H7 (cell line): ENCODE data around the gene SLC5A6. TPM values are rescaled to one million over a fixed set of nuclear protein-coding genes. Genes with fewer than 3 reads are reported as not detected.
"Not testable (repeated sequence)": the region's sequence is repeated elsewhere in the genome, so short reads cannot be mapped to it uniquely, and the experiment has no call there.

ENCODE experiments used
- DNase-seq: peaks from one replicate; pipeline ENCODE4 v3.0.0; 2012
- H3K27me3 ChIP-seq: 2 replicates; pipeline ENCODE4 v1.6.0; 2011; ENCODE audit warnings: mild to moderate bottlenecking, low read length; ENCODE audit not compliant: control insufficient read depth, insufficient read depth
- H3K36me3 ChIP-seq: replicated peaks from 2 replicates; pipeline ENCODE4 v1.5.1; 2011; ENCODE audit warnings: low read length; ENCODE audit not compliant: control insufficient read depth, insufficient read depth
- H3K4me3 ChIP-seq: 2 replicates; pipeline ENCODE4 v1.5.1; 2011; ENCODE audit warnings: low read depth, mild to moderate bottlenecking, control low read depth, low read length, moderate library complexity; ENCODE audit not compliant: insufficient read depth
- total RNA-seq: library from RNA; depleted of rRNA; stranded (reverse); fragments of >200 nt; shearing (Covaris generic); gene quantifications from 2 replicates; pipeline ENCODE4 v1.2.3, GENCODE V29; 2014

Gene SLC5A6
- total RNA-seq, 1 experiment from 2014 or later: 120 TPM

DNA sequence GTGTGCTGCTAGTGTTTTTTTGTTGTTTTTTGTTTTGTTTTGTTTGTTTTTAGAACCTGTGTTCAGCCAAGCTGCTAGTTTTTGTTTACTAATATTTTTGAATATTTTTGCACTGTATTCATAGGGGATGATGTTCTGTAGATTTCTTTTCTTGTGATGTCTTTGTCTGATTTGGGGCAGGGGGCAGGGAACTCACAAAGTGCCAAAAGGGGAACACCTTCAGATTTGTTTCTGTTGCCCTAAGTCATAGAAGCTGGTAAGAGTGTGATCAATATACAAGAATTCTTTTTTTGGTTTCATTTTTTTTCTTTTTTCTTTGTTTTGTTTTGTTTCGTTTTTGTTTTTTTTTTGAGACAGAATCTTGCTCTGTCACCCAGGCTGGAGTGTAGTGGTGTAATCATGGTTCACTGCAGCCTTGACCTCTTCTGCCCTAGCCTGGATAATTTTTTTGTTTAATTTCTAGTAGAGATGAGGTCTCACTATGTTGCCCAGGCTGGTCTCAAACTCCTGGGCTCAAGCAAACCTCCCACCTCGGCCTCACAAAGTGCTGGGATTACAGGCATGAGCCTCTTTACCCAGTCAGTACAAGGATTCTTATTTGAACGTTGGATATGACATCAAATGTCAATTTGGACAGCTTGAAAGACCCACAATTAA, 32.6 kb downstream of the SLC5A6 start:
- Histone ChIP-seq H3K4me3 (no peak overlapping the region), H3K36me3 (no peaks in the 10 kb centered on the region), H3K27me3 (no peaks in the 10 kb centered on the region)
- no peak for DNase-seq

GRCh38 chr2:27178469-27178868, 33.6 kb downstream of the SLC5A6 start:
- no peak for DNase-seq
- H3K36me3 ChIP-seq: no peaks in the 10 kb centered on the region
- H3K27me3 ChIP-seq: no peaks in the 10 kb centered on the region
- no peak overlapping the region for H3K4me3 ChIP-seq

GRCh38 chr2:27177441-27178351, 34.4 kb downstream of the SLC5A6 start:
- no peak for DNase-seq
- H3K4me3 ChIP-seq: no peak overlapping the region
- no peaks in the 10 kb centered on the region for H3K36me3 ChIP-seq
- no peaks in the 10 kb centered on the region for H3K27me3 ChIP-seq

GRCh38 chr2:27175781-27176180, 36.3 kb downstream of the SLC5A6 start:
- H3K27me3 ChIP-seq, H3K36me3 ChIP-seq, DNase-seq, H3K4me3 ChIP-seq: not testable (repeated sequence)

- no peak for DNase-seq
- H3K36me3 ChIP-seq: no peaks in the 10 kb centered on the region
- H3K27me3 ChIP-seq: no peaks in the 10 kb centered on the region; the same call in 1 of the 2 replicates
- H3K4me3 ChIP-seq: no peak overlapping the region
These were observed 36.7 kb downstream of the SLC5A6 start for GRCh38 chr2:27175330-27175729.

DNA sequence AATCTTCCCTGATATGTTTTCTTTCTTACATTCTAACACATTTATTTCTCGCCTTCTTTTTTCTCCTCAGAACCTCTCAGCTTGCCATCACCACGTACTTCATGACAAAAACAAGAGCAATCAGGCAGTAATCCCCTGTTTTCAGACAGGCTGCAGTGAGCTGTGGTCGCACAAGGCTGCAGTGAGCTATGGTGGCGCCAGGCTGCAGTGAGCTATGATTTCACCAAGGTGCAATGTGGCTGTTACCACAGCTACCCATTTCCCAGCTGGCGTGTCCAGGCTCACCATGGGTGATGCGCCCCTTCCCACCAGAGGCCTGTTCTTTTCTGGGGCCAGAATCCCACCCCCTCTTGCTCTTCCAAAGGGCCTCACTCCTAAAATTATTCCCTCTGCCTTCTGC, 37.4 kb downstream of the SLC5A6 start:
- no peak for DNase-seq
- Histone ChIP-seq H3K4me3 (no peak overlapping the region), H3K27me3 (no peaks in the 10 kb centered on the region; the same call in 1 of the 2 replicates)

GRCh38 chr2:27171351-27171848, 40.7 kb downstream of the SLC5A6 start:
- Histone ChIP-seq H3K36me3 (no peaks in the 10 kb centered on the region), H3K4me3 (no peak overlapping the region), H3K27me3 (no peaks in the 10 kb centered on the region; the same call in 1 of the 2 replicates)
- no peak for DNase-seq

More for the DNA sequence above, 37.4 kb downstream of the SLC5A6 start:
- no peaks in the 10 kb centered on the region for H3K36me3 ChIP-seq

DNA sequence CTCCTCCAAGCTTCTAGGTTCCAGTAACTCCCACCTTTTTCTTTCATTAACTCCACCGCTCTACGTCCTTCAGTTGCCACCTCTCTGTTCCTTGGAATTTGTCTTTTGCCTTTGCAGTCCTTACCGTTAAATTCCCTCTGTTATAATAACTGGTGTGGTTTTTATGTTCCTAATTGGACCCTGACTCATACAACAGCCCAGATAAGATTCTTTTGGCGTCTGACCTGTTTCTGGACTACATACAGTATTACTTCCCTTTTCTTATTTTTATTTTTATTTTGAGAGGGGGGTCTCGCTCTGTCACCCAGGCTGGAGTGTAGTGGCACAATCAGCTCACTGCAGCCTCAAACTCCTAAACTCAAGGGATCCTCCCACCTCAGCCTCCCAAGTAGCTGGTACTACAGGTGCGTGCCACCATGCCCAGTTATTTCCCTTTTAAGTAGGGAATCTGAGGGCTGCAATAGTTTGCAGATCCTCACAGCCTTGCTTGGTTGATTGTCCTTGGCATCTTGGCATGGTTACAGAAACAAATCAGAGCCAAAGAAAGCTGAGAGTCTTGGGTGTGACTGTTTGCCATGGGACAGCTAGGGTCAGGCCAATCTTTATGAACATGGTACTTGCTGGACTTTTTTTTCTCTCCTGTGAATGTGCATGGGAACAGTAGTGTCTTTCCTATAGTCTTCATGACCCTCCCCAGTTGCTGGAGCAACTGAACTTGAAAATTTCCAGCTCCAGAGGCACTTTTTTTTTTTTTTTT, 41.3 kb downstream of the SLC5A6 start:
- DNase-seq: no peak
- Histone ChIP-seq H3K27me3 (no peaks in the 10 kb centered on the region; the same call in 1 of the 2 replicates), H3K36me3 (no peaks in the 10 kb centered on the region), H3K4me3 (no peak overlapping the region)

GRCh38 chr2:27164960-27165763, 46.9 kb downstream of the SLC5A6 start:
- no peak overlapping the region for H3K4me3 ChIP-seq
- H3K36me3 ChIP-seq: no peaks in the 10 kb centered on the region
- DNase-seq: no peak

DNA sequence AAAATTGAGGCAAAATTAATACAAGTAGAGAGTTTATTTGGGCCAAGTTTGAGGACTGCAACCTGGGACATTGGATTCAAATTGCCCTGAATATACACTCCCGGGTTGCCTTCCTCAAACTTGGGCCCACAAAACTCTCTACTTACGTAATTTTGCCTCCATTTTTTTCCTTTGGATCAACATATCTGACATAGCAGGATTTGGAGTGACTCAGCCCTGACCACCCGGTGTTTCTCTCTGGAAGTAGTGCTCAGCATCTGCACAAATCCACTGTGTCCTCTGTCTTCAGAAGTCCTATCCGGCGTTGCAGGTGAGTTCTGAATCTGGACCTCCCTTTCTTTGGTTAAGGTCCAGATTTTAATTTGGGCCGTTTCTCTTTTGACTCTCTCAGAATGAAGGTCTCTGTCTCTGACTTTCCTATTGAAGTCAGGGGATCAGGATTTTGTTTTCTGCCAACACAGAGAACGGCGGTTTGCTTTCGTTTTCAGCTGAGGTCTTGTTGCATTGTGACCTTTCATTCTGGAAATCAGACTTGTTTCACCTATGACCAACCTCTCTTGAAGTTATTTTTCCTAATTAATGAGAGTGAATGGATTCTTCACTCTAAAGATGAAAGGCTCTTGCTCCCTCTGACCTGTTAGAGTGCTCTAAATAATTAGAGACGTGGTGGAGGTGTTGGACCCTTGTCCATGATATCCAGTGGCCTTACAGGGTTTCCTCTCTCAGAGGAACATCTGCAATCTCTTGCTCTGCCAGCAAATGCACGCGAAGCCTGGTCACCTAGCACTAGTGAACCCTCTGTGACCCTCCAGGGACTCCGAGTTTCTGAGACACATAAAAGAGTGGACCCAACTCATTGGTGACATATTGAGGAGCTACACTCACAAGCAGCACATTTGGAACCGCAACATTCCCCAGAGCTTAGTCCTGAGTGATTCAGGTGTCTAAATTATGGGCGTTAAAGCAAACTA, 49.6 kb downstream of the SLC5A6 start:
- no peaks in the 10 kb centered on the region for H3K27me3 ChIP-seq
- no peaks in the 10 kb centered on the region for H3K36me3 ChIP-seq
- H3K4me3 ChIP-seq: no peak overlapping the region
- no peak for DNase-seq

More at GRCh38 chr2:27164960-27165763, 46.9 kb downstream of the SLC5A6 start:
- H3K27me3 ChIP-seq: no peaks in the 10 kb centered on the region

GRCh38 chr2:27160191-27160590, 51.9 kb downstream of the SLC5A6 start:
- H3K4me3 ChIP-seq: no peak overlapping the region
- no peak for DNase-seq
- H3K36me3 ChIP-seq: no peaks in the 10 kb centered on the region
- H3K27me3 ChIP-seq: no peaks in the 10 kb centered on the region

DNA sequence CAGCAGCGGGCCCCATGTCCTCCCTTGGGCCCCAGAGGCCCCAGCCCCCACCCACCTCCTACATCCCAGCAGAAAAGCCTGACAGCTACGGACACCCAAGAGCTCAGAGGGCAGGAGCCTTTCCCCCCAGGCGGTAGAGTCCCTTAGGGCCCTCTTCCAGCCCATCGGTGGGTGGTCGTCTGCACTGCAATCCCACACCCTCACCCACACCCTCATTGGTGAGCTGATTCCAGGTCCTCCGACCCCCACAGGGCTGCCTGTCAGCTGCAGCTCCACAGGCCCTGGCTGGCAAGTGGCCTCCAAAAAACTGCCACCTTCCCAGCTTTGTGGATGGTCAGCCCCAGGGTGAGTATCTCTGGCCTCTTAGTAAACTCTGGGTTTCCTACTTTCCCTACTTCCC, 52.8 kb downstream of the SLC5A6 start:
- Histone ChIP-seq H3K27me3 (no peaks in the 10 kb centered on the region), H3K36me3 (no peaks in the 10 kb centered on the region), H3K4me3 (no peak overlapping the region)
- DNase-seq: no peak

GRCh38 chr2:27158468-27158867, 53.6 kb downstream of the SLC5A6 start:
- DNase-seq: no peak
- Histone ChIP-seq H3K36me3 (no peaks in the 10 kb centered on the region), H3K4me3 (no peak overlapping the region), H3K27me3 (no peaks in the 10 kb centered on the region)
